ENCODE measurements around the gene TOM1.

TOM1 gene

GRCh38 chr22:35343664-35344550 is 44.2 kb downstream of the TOM1 start:
- H3K27ac ChIP-seq, result no peak overlapping the region
- no peak for TF ChIP-seq ZFX (IDR thresholded peaks at IDR 0.05)
- TF ChIP-seq CTCF (conservative IDR thresholded peaks at IDR 0.05), result no peak

- H3K27ac ChIP-seq, result no peak overlapping the region
- no peak for TF ChIP-seq ZFX (IDR thresholded peaks at IDR 0.05)
- no peak for TF ChIP-seq CTCF (conservative IDR thresholded peaks at IDR 0.05)
These were observed 45.4 kb downstream of the TOM1 start for GRCh38 chr22:35344956-35345690.

- H3K27ac ChIP-seq, result no peak overlapping the region
- TF ChIP-seq ZFX (IDR thresholded peaks at IDR 0.05), result no peak
- no peak for TF ChIP-seq CTCF (conservative IDR thresholded peaks at IDR 0.05)
These were observed 46.3 kb downstream of the TOM1 start for GRCh38 chr22:35345808-35346505.

- TF ChIP-seq ZFX (IDR thresholded peaks at IDR 0.05), result no peak
- no peak for TF ChIP-seq CTCF (conservative IDR thresholded peaks at IDR 0.05)
- H3K27ac ChIP-seq, result no peak overlapping the region
These were observed 47.0 kb downstream of the TOM1 start for GRCh38 chr22:35346596-35347220.

GRCh38 chr22:35347462-35347861 is 47.8 kb downstream of the TOM1 start:
- TF ChIP-seq ZFX (IDR thresholded peaks at IDR 0.05), result no peak
- no peak for TF ChIP-seq CTCF (conservative IDR thresholded peaks at IDR 0.05)

GRCh38 chr22:35348026-35348590 is 48.4 kb downstream of the TOM1 start:
- TF ChIP-seq CTCF (conservative IDR thresholded peaks at IDR 0.05), result no peak
- TF ChIP-seq ZFX (IDR thresholded peaks at IDR 0.05), result no peak
- H3K27ac ChIP-seq, result no peak overlapping the region

More at GRCh38 chr22:35347462-35347861, 47.8 kb downstream of the TOM1 start:
- H3K27ac ChIP-seq, result no peak overlapping the region
